DMS 273 (cell line): ENCODE measurements around the gene BEND4.

Experiments
- DNase-seq: peaks from one replicate; lab custom pipeline; 2025; ENCODE audit not compliant: unreplicated experiment; lab: John Stamatoyannopoulos, UW

BEND4 gene

DNA sequence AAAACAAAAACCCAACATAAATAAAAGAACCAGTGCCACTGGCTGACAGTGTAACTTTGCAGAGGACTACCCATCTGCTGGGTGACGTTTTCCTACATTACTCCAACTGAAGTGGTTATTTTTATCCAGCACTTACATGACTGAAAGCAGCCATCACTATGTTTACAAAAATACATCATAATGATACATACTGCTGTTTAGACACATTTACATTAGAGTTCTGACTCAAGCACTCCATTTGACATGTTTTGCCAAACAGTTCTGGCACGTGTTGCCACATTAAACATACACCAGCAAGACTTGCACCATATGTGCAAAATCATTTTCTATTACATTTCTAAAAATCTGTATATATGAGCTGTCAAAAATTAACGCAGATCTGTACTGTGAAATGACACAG lies 39.6 kb downstream of the BEND4 start:
- no peak for DNase-seq

DNA sequence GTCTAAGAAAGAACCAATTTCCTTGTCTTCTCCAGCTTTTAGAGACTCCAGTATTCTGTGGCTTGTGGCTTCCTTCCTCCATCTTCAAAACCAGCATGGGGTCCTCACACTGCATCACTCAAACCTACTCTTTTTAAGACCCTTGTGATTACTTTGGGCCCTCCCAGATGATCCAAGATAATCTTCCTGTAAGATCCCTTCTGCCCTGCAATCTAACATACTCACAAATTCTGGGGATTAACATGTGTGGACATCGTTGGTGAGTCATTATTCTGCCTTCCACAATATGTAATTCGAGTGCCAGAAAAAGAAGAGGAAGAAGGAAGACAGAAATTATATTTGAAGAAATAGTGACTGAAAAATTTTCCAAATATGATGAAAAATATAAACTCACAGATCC lies 47.9 kb downstream of the BEND4 start:
- DNase-seq = no peak

DNA sequence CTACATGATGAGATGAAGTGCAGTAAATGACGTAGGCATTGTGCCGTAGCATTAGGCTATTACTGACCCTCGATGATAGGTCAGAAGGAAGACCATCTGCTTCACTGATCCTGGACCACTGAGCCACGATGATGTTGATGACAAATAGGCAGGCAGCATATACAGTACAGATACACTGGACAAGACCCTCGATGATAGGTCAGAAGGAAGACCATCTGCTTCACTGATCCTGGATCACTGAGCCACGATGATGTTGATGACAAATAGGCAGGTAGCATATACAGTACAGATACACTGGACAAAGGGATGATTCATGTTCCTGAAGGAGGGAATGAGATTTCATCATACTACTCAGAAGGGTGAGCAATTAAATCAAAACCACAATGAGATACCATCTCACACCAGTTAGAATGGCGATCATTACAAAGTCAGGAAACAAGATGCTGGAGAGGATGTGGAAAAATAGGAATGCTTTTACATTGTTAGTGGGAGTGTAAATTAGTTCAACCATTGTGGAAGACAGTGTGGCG lies 50.9 kb downstream of the BEND4 start:
- no peak for DNase-seq

DNA sequence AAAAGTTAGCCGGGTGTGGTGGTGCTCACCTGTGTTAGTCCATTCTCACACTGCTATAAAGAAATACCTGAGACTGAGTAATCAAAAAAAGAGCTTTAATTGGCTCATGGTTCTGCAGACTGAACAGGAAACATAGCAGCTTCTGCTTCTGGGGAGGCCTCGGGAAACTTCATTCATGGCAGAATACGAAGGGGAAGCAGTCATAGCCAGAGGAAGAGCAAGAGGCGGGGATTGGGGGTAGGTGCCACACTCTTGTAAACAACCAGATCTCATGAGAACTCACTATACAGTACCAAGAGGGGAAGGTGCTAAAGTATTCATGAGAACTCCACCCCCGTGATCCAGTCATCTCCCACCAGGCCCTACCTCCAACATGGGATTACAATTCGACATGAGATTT lies 64.1 kb downstream of the BEND4 start:
- DNase-seq = no peak

- DNase-seq = no peak
Observed at GRCh38 chr4:42083816-42084215, 68.6 kb downstream of the BEND4 start.

DNA sequence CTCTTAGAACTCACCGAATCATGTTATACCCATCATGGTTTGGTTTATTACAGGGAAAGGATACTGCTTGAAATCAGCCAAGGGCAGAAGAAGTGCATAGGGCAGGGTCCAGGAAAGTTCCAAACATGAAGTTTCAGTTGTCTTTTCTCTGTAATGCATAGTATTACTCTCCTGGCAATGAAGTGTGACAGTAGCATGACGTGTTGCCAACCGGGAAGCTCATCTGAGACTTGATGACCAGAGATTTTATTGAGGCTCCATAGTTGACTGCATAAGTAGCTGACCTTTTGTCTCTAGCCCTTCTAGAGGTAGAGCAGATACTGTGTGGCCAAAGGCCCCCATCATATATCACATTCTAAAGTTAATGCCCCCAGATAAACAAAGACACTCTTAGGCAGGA lies 72.1 kb downstream of the BEND4 start:
- DNase-seq = no peak

DNA sequence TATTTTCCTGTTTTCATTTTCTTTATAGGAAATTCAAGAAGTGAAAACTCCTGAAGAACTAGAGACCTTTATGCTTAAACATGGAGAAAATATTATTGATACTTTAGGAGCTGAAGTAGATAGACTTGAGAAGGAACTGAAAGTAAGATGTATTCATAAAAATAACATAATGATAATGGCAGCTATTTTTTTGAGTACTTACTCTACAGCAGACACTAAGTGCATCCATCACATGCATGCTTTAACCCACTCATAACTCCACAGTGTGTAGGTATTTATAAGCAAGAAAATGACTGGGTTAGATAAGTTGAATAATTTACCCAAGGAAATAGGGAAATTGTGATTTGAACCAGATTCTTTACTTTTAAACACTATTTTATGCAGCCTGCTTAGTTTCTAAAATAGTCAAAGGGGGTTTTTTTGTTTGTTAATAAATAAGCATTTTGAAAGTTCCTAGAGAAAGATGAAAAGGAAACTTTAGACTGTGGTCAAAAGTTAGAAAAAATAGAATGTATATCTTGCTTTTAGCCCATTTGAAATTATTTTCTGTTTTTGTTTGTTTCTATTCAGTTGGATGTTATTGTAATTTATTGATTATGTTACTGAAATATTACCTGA lies 74.2 kb downstream of the BEND4 start:
- no peak for DNase-seq

GRCh38 chr4:42074294-42074693 lies 78.2 kb downstream of the BEND4 start:
- no peak for DNase-seq

DNA sequence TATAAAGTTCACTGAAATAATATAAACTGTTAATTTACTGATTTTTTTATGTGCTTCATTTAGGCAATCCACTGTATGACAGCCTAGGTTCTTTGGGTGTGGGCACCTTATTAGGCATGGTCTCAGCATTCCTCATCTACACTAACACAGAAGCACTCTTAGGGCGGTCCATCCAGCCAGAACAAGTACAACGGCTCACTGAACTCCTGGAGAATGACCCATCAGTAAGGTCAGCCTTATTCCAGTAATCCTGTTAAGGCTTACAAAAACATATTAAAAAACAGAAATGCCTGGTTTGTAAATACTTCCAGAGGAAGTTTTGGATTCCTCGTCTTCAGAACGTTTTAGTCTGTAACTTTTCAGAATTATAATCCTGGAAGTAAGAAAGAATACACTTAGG lies 82.0 kb downstream of the BEND4 start:
- no peak for DNase-seq

DNA sequence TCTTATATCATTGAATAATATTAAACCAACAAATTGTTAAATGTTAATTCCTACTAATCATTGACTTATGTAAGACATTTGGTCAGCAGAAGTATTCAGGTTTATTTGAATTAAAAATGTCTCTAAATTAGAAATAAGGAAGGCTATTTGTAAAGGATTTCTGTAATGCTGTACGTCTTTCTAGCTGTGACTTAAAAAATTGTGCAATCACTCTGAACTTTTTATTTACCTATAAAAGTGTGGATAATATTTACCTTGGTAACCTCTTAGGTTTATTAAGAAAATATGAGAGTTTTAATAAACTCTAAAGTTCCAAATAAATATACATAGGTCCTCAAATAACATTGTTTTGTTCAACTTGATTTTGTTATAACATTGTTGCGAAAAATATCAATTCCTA lies 85.2 kb downstream of the BEND4 start:
- DNase-seq = no peak

GRCh38 chr4:42066402-42066801 lies 86.1 kb downstream of the BEND4 start:
- no peak for DNase-seq
